ENCODE results near the gene LMTK2.

LMTK2 gene

GRCh38 chr7:98241674-98242241 is 135.1 kb downstream of the LMTK2 start:
- Histone ChIP-seq H2AFZ (ENCODE audit: low read depth, low read length, severe bottlenecking) (no peak overlapping the region), H4K20me1 (ENCODE audit: low read depth, low read length) (no peaks in the 10 kb centered on the region), H3K9me3 (ENCODE audit: insufficient read depth, low read length) (no peaks in the 10 kb centered on the region), H3F3A (ENCODE audit: insufficient read depth) (no peaks in the 10 kb centered on the region), H3K4me2 (ENCODE audit: low read depth, low read length, poor library complexity, severe bottlenecking) (no peak overlapping the region), H3K79me2 (ENCODE audit: insufficient read depth, low read length) (no peaks in the 10 kb centered on the region), H3K4me3 (ENCODE audit: insufficient read depth, low read length, poor library complexity, severe bottlenecking) (no peak overlapping the region), H3K27me3 (ENCODE audit: low read length) (no peaks in the 10 kb centered on the region), H3K9me2 (replicated peaks; ENCODE audit: insufficient read depth, low read length) (no peaks in the 10 kb centered on the region), H3K9ac (ENCODE audit: low read length) (no peak overlapping the region), H3K27ac (ENCODE audit: low read depth, low read length) (no peak overlapping the region), H3K36me3 (ENCODE audit: low read length) (no peaks in the 10 kb centered on the region)
- no peak for TF ChIP-seq CTCF (IDR thresholded peaks at IDR 0.05; ENCODE audit: insufficient read depth, low read length, poor library complexity, severe bottlenecking)
- TF ChIP-seq EZH2phosphoT487 (conservative IDR thresholded peaks at IDR 0.05; ENCODE audit: low read length), result no peak

GRCh38 chr7:98242342-98242741 is 135.7 kb downstream of the LMTK2 start:
- H3K79me2 ChIP-seq (ENCODE audit: insufficient read depth, low read length), result no peaks in the 10 kb centered on the region

GRCh38 chr7:98242934-98243333 is 136.3 kb downstream of the LMTK2 start:
- Histone ChIP-seq H3K27ac (ENCODE audit: low read depth, low read length) (no peak overlapping the region), H2AFZ (ENCODE audit: low read depth, low read length, severe bottlenecking) (no peak overlapping the region), H4K20me1 (ENCODE audit: low read depth, low read length) (no peaks in the 10 kb centered on the region), H3K9ac (ENCODE audit: low read length) (no peak overlapping the region), H3K9me2 (replicated peaks; ENCODE audit: insufficient read depth, low read length) (no peaks in the 10 kb centered on the region), H3K36me3 (ENCODE audit: low read length) (no peaks in the 10 kb centered on the region), H3K4me2 (ENCODE audit: low read depth, low read length, poor library complexity, severe bottlenecking) (no peak overlapping the region), H3K9me3 (ENCODE audit: insufficient read depth, low read length) (no peaks in the 10 kb centered on the region), H3K79me2 (ENCODE audit: insufficient read depth, low read length) (no peaks in the 10 kb centered on the region), H3K27me3 (ENCODE audit: low read length) (no peaks in the 10 kb centered on the region), H3K4me3 (ENCODE audit: insufficient read depth, low read length, poor library complexity, severe bottlenecking) (no peak overlapping the region), H3F3A (ENCODE audit: insufficient read depth) (no peaks in the 10 kb centered on the region)
- no peak for TF ChIP-seq CTCF (IDR thresholded peaks at IDR 0.05; ENCODE audit: insufficient read depth, low read length, poor library complexity, severe bottlenecking)
- no peak for TF ChIP-seq EZH2phosphoT487 (conservative IDR thresholded peaks at IDR 0.05; ENCODE audit: low read length)

More at GRCh38 chr7:98242342-98242741, 135.7 kb downstream of the LMTK2 start:
- H4K20me1 ChIP-seq (ENCODE audit: low read depth, low read length), result no peaks in the 10 kb centered on the region
- no peaks in the 10 kb centered on the region for H3K27me3 ChIP-seq (ENCODE audit: low read length)
- no peak overlapping the region for H3K4me2 ChIP-seq (ENCODE audit: low read depth, low read length, poor library complexity, severe bottlenecking)
- H3K36me3 ChIP-seq (ENCODE audit: low read length), result no peaks in the 10 kb centered on the region
- TF ChIP-seq CTCF (IDR thresholded peaks at IDR 0.05; ENCODE audit: insufficient read depth, low read length, poor library complexity, severe bottlenecking), result no peak
- no peak for TF ChIP-seq EZH2phosphoT487 (conservative IDR thresholded peaks at IDR 0.05; ENCODE audit: low read length)
- no peaks in the 10 kb centered on the region for H3F3A ChIP-seq (ENCODE audit: insufficient read depth)
- no peaks in the 10 kb centered on the region for H3K9me3 ChIP-seq (ENCODE audit: insufficient read depth, low read length)
- H3K4me3 ChIP-seq (ENCODE audit: insufficient read depth, low read length, poor library complexity, severe bottlenecking), result no peak overlapping the region
- no peaks in the 10 kb centered on the region for H3K9me2 ChIP-seq (replicated peaks; ENCODE audit: insufficient read depth, low read length)
- H2AFZ ChIP-seq (ENCODE audit: low read depth, low read length, severe bottlenecking), result no peak overlapping the region
- H3K9ac ChIP-seq (ENCODE audit: low read length), result no peak overlapping the region
- H3K27ac ChIP-seq (ENCODE audit: low read depth, low read length), result no peak overlapping the region

Data from SU-DHL-6 (cell line).